Bronchial epithelial cell (primary cell): ENCODE results near the gene YWHAQ. TPM values are rescaled to one million over a fixed set of nuclear protein-coding genes. Genes with fewer than 3 reads are reported as not detected.

Source experiments
- DNase-seq: peaks from one replicate; pipeline ENCODE4 v3.0.0-alpha.2; 2010; ENCODE audit warnings: low read depth
- FAIRE-seq: peaks from 2 replicates; lab custom pipeline; 2011; peaks lifted over from hg19 to GRCh38; lab: Jason Lieb, UNC
- H3K27me3 ChIP-seq: 2 replicates; pipeline ENCODE4 v1.5.1; 2011; ENCODE audit warnings: low read length; ENCODE audit not compliant: control insufficient read depth, insufficient read depth
- H3K36me3 ChIP-seq: 2 replicates; pipeline ENCODE4 v1.5.1; 2011; ENCODE audit warnings: low read length; ENCODE audit not compliant: control insufficient read depth, insufficient read depth
- H3K4me3 ChIP-seq: 2 replicates; pipeline ENCODE4 v1.5.1; 2011; ENCODE audit warnings: mild to moderate bottlenecking, low read depth, low read length, control low read depth
- CTCF ChIP-seq: IDR thresholded peaks from 2 replicates; pipeline ENCODE4 v1.5.1; 2011; ENCODE audit warnings: mild to moderate bottlenecking, moderate library complexity, low read length, control low read depth, inconsistent platforms; ENCODE audit not compliant: insufficient read depth, severe bottlenecking
- total RNA-seq: library from RNA; depleted of rRNA; stranded (reverse); fragments of >200 nt; gene quantifications from 2 replicates; pipeline ENCODE4 v1.2.1, GENCODE V29; 2014

YWHAQ gene
- total RNA-seq, 1 donor from 2014 or later = 176 TPM

- H3K27me3 ChIP-seq = no peaks in the 10 kb centered on the region
- H3K4me3 ChIP-seq = no peak overlapping the region
- peaks cover 1% of the 10 kb centered on the region for H3K36me3 ChIP-seq
- no peak for TF ChIP-seq CTCF
- FAIRE-seq = no peak
- no peak for DNase-seq
Observed at GRCh38 chr2:9549420-9549819, 81.4 kb downstream of the YWHAQ start.

- Histone ChIP-seq H3K4me3 (no peak overlapping the region), H3K36me3 (peaks cover 1% of the 10 kb centered on the region), H3K27me3 (no peaks in the 10 kb centered on the region)
- no peak for FAIRE-seq
- TF ChIP-seq CTCF = no peak
- DNase-seq = peak; percentile 58
Observed at GRCh38 chr2:9548506-9548905, 82.3 kb downstream of the YWHAQ start.

- no peak for TF ChIP-seq CTCF
- peaks cover 1% of the 10 kb centered on the region for H3K36me3 ChIP-seq
- DNase-seq (no peak), FAIRE-seq (no peak)
- no peaks in the 10 kb centered on the region for H3K27me3 ChIP-seq
- H3K4me3 ChIP-seq = no peak overlapping the region
Observed at GRCh38 chr2:9547262-9547991, 83.4 kb downstream of the YWHAQ start.

- no peak for FAIRE-seq
- DNase-seq = no peak
- peaks cover 1% of the 10 kb centered on the region for H3K36me3 ChIP-seq
- H3K4me3 ChIP-seq = no peak overlapping the region
- no peaks in the 10 kb centered on the region for H3K27me3 ChIP-seq
- TF ChIP-seq CTCF = no peak
Observed at GRCh38 chr2:9545502-9545901, 85.3 kb downstream of the YWHAQ start.

- Histone ChIP-seq H3K36me3 (no peaks in the 10 kb centered on the region), H3K4me3 (no peak overlapping the region), H3K27me3 (no peaks in the 10 kb centered on the region)
- FAIRE-seq (no peak), DNase-seq (no peak)
- no peak for TF ChIP-seq CTCF
Observed at GRCh38 chr2:9543557-9543956, 87.2 kb downstream of the YWHAQ start.

- no peak for TF ChIP-seq CTCF
- Histone ChIP-seq H3K36me3 (no peaks in the 10 kb centered on the region), H3K27me3 (no peaks in the 10 kb centered on the region), H3K4me3 (no peak overlapping the region)
- FAIRE-seq (no peak), DNase-seq (no peak)
Observed at GRCh38 chr2:9539531-9539930, 91.3 kb downstream of the YWHAQ start.
